Heart left ventricle (tissue), 13 donors: ENCODE results near the gene PAIP2B.

Source experiments
- POLR2A ChIP-seq, 2 donors: fragments of 450-650 bp; IDR thresholded peaks; one replicate each; pipeline ENCODE4 v1.6.1; 2017; ENCODE audit warnings: antibody characterized with exemption in 2 of 2, mild to moderate bottlenecking in 2 of 2, moderate library complexity in 2 of 2
- TF ChIP-seq, protein P1 (sequence below), 12 donors: fragments of 200-600 bp; sonication (generic) in 4 of 12; IDR thresholded peaks; one replicate each; pipeline versions ENCODE4 v1.5.0 to v1.8.0; 2018 to 2022; ENCODE audit warnings: antibody characterized with exemption in 12 of 12, mild to moderate bottlenecking in 5 of 12
- donor health status: ischemic (EF 13 %, LVEDD 7.1; RV severe dilation, severe dysfunction).
- donor health status: DM: no; HTN: yes; CAD: no.
- donor health status: DM: no; HTN: no; CAD: no.
- donor health status: ischemic (EF 25% LVEDD 6.9; RV normal size, moderate dysfunction).
- donor health status: ischemic (EF 25% LVEDD 5.7; RV mildly dilated, moderate dysfunction).
- donor health status: ischemic (EF 35%, LVEDD 5.7; RV mildly dilated, moderate dysfunction).
- donor health status: nonischemic (EF 11% LVEDD 7.7; RV severe dilation, severe dysfunction).
- donor health status: DM: yes; HTN: yes; CAD: no.
- donor health status: PGD.
- donor health status: ischemic (EF 29% LVEDD 5.4; RV normal size, mild dysfunction).
- donor health status: nonischemic (EF 23%, LVEDD 6.1; RV moderate dilation, normal function).

DNA sequence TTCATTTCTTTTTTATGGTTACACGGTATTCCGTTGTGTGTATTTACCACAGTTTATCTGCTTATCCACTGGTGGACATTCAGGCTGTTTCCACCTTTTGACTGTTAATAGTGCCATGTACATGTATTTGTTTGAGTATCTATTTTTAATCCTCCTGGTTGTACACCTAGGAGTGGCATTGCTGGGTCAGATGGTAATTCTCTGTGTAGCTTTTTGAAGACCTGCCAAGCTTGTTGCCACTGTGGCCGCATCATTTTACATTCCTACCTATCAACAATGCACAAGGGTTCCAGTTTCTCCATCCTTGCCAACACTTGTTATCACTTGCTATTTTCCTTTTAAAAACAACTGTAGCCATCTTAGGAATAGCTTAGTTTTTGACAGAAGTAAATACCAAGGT is 83.1 kb downstream of the PAIP2B start:
- TF ChIP-seq, protein P1, sequence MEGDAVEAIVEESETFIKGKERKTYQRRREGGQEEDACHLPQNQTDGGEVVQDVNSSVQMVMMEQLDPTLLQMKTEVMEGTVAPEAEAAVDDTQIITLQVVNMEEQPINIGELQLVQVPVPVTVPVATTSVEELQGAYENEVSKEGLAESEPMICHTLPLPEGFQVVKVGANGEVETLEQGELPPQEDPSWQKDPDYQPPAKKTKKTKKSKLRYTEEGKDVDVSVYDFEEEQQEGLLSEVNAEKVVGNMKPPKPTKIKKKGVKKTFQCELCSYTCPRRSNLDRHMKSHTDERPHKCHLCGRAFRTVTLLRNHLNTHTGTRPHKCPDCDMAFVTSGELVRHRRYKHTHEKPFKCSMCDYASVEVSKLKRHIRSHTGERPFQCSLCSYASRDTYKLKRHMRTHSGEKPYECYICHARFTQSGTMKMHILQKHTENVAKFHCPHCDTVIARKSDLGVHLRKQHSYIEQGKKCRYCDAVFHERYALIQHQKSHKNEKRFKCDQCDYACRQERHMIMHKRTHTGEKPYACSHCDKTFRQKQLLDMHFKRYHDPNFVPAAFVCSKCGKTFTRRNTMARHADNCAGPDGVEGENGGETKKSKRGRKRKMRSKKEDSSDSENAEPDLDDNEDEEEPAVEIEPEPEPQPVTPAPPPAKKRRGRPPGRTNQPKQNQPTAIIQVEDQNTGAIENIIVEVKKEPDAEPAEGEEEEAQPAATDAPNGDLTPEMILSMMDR (IDR thresholded peaks at IDR 0.05) = no peak
- TF ChIP-seq POLR2A (IDR thresholded peaks at IDR 0.05) = no peak
